Stomach (tissue), 4 donors: ENCODE results near the gene DHRS7B.

Source experiments
- CTCF ChIP-seq, 7 experiments: fragments of 450-650 bp in 4 of 7; fragments of 200-600 bp in 3 of 7; sonication (generic) in 3 of 7; IDR thresholded peaks; one replicate each; pipeline ENCODE4 v1.5.1; 2016 to 2019; ENCODE audit warnings: antibody characterized with exemption in 7 of 7, control low read depth in 2 of 7, mild to moderate bottlenecking in 1 of 7
- EP300 ChIP-seq: sonication (generic); formaldehyde crosslinking; IDR thresholded peaks from one replicate; pipeline ENCODE4 v1.6.1; 2017; ENCODE audit warnings: antibody characterized with exemption
- POLR2A ChIP-seq, 4 donors: fragments of 450-650 bp; IDR thresholded peaks; one replicate each; pipeline ENCODE4 v1.6.1; 2016; ENCODE audit warnings: antibody characterized with exemption in 4 of 4, control low read depth in 2 of 4, mild to moderate bottlenecking in 1 of 4, moderate library complexity in 1 of 4
- POLR2AphosphoS5 ChIP-seq, 3 donors: sonication (generic); formaldehyde crosslinking; IDR thresholded peaks; one replicate each; pipeline ENCODE4 v1.6.1; 2016; ENCODE audit warnings: antibody characterized with exemption in 3 of 3

DNA sequence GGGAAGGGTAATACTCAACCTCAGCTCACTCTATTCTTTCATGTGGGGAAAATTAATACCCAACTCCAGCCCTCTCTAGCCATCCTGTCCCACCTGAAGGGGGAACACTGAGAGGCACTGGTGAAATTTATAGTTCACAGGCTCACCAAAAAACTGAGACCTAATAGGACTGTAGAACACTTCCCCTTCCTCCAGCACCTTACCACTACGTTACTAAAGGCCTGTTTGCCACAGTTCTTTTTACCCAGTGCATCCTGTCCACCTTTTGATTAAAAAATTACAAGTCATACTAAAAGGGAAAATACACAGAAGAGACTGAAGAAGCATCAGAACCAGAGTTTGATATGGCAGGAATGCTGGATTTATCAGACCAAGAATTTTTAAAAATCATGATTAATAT lies 26.0 kb downstream of the DHRS7B start:
- no peak for TF ChIP-seq CTCF (IDR thresholded peaks at IDR 0.05)
- TF ChIP-seq POLR2A (IDR thresholded peaks at IDR 0.05) = no peak
- no peak for TF ChIP-seq POLR2AphosphoS5 (IDR thresholded peaks at IDR 0.05)
- no peak for TF ChIP-seq EP300
